CD4-positive, alpha-beta T cell treated with Interferon gamma for 1 hour (primary cell): Measurements from ENCODE around the gene MARK4.
A peak's percentile ranks its signal among the peaks of the same experiment; 100 is the strongest.

ENCODE experiments used
- DNase-seq: peaks from one replicate; pipeline ENCODE4 v3.0.0-alpha.2; 2020

Gene MARK4

GRCh38 chr19:45275370-45275971 lies 24.4 kb downstream of the MARK4 start:
- DNase-seq = no peak

DNA sequence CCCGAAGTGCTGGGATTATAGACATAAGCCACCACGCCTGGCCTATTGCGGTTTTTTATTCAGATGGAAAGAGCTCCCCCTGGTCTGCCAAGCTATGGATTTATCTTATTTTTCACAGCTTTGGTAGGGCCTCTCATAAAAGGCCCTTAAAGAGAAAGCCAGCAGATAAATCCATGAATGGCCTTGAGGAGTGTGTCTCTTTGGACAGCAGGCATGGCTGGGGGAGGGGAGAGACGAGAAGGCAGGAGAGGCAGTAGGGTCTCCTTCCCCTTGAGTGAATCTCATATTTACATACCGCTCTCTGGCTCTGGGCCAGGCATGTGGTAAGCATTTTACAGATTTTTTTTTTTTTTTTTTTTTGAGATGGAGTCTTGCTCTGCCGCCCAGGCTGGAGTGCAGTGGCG lies 25.2 kb downstream of the MARK4 start:
- no peak for DNase-seq

- no peak for DNase-seq
Observed at GRCh38 chr19:45278087-45278486, 27.0 kb downstream of the MARK4 start.

DNA sequence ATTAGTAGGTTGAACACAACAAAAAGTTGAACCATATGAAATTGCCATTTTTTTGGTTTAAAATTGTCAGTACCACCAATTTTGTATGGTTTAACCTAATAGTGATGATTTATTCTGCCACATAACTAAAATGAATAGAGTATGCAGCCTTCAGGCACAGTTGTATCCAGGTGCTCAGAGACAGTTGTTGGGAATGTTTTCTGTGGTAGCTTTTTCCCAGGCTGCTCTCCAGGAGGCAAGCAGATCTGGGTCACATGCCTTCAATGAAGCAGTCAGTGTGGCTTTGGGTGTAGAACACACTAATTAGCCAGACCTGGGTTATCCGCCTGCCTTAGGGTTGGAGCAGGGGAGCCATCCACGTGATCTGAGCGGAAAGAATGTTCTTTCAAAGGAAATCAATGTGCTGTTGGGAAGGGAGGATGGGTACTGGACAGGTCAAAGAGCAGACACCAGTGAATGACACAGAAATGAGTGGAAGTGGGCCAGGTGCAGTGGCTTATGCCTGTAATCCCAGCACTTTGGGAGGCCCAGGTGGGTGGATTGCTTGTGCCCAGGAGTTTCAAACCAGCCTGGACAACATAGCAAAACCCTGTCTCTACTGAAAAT lies 28.6 kb downstream of the MARK4 start:
- no peak for DNase-seq

GRCh38 chr19:45280471-45280961 lies 29.4 kb downstream of the MARK4 start:
- no peak for DNase-seq

- DNase-seq = peak; percentile 9
Observed at GRCh38 chr19:45283443-45284033, 32.5 kb downstream of the MARK4 start.

- DNase-seq = no peak
Observed at GRCh38 chr19:45290381-45290931, 39.4 kb downstream of the MARK4 start.

- no peak for DNase-seq
Observed at GRCh38 chr19:45291834-45292233, 40.8 kb downstream of the MARK4 start.

DNA sequence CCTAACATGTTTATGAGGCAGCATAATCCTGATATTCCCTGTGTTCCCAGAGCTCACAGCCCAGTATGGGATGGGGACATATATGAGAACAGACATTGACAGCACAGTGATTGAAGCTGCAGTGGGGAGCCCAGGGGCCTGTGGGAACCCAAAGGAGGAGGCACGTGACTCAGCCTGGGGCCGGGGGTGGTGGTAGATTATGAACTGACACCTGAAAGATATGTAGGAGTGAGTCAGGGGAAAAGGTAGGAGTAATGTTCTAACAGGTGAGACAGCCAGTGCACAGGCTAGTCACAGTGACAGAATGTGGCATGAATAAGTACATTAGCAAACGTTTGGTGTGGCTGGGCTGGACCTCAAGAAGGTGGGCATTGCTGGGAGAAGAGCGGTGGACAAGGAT lies 42.6 kb downstream of the MARK4 start:
- DNase-seq = no peak

GRCh38 chr19:45294291-45295029 lies 43.4 kb downstream of the MARK4 start:
- no peak for DNase-seq

GRCh38 chr19:45295873-45296272 lies 44.8 kb downstream of the MARK4 start:
- DNase-seq = no peak

DNA sequence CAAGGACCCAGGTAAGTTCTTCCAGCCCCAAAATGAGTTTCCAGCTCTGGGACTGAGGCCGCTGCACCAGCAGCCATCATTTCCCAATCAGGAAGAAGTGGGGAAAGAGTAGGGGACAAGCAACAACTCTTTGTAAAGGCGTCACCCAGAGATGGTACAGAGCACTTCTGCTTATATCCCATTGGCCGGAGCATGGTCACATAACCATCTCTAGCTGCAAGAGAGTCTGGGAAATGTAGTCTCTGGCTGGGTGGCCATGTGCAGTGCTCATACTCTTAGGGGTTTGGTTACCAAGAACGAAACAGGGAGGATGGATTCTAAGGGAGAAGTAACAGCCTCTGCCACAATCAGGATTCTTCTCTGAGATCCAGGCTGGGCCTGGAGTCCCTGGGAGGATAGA lies 45.3 kb downstream of the MARK4 start:
- peak; percentile 35 for DNase-seq

- DNase-seq = no peak
Observed at GRCh38 chr19:45297674-45298073, 46.6 kb downstream of the MARK4 start.

DNA sequence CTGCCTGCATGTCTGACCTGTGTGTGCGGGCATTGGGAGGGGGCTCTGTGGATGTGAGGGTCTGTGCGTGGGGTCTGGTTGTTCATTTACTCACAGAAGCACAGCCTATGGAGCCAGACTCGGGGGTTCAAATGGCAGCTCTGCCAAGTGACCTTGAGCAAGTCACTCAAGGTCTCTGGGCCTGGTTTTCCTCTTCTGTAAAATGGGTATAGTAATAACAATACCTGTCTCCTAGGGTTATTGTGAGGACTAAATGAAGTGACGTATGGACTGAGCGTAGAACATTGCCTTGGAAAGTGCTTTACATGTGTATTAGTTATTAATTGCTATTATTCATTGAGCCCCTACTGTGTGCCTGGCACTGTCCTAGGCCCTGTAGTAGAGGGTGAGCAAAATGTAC lies 47.2 kb downstream of the MARK4 start:
- DNase-seq = no peak

DNA sequence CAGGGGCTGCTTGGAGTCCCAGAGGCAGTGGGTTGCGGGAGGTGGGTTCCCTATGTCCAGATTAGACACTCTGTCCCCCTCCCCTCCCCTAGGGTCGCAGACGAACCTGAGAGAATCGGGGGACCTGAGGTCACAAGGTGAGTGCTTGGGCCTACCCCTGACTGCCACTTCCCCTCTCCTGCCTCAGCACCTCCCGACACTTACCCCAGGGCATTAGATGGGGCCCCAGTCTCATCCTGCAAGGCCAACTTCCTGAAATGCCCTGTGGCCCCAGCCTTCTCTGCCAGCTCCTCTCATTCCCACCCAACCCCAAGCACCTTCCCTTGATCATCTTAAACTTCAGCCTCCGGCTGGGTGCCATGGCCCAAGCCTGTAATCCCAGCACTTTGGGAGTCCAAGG lies 48.6 kb downstream of the MARK4 start:
- no peak for DNase-seq

- no peak for DNase-seq
Observed at GRCh38 chr19:45302416-45302815, 51.3 kb downstream of the MARK4 start.

GRCh38 chr19:45303269-45304060 lies 52.4 kb downstream of the MARK4 start:
- no peak for DNase-seq

DNA sequence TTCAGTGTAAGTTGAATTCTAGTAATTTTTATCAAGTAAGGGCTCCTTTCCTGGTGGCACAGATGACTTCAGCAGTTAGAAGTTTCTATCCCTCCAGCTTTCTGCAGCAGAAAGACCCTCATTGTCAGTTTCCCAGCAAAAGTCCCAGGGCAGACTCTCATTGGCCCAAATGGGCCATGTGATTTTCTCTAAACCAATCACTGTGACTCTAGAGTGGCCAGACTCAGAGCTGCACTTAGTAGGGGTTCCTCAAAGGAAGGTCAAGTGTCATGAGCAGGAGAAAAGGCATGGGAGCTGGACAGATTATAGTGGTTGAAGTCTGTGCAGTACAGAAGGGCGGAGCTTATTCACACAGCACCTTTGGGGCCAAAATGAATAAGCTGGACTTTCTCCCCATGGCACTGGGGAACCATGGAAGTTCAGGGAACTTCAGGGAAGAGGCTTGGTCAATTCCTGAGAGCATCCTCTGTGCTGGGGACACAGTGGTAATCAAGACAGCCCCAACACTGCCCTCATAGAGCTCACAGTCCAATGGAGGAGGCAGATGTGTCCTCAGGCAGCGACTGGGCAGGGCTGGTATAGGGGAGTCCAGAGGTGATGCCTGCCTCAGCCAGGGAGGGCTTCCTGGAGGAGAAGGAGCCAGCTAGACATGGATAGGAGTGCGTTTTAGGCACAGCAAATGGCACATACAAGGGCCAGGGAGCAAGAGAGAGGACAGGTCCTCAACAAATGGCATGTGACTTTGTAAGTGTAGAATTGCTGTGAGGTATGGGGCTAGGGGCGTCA lies 53.3 kb downstream of the MARK4 start:
- DNase-seq = no peak

- no peak for DNase-seq
Observed at GRCh38 chr19:45305007-45305406, 53.9 kb downstream of the MARK4 start.

- DNase-seq = no peak
Observed at GRCh38 chr19:45305421-45305820, 54.4 kb downstream of the MARK4 start.

DNA sequence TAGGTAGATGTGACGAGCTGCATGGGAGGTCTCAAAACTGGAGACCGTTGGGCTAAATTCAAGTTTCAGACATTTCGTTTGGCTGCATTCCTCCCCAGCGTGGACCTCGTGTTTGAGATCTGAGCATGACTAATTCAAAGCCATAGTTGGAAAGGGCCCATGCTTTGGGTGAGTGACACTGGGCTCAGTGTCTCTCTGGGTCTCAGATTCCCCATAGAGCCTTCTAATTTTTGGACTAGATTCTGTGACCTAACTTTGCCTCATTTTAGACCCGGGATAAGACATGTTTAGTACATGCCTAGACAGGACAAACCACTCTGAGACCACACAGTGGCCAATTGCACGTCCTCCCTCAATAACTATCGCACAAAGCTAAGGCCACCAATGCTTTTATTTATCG lies 55.0 kb downstream of the MARK4 start:
- DNase-seq = no peak

DNA sequence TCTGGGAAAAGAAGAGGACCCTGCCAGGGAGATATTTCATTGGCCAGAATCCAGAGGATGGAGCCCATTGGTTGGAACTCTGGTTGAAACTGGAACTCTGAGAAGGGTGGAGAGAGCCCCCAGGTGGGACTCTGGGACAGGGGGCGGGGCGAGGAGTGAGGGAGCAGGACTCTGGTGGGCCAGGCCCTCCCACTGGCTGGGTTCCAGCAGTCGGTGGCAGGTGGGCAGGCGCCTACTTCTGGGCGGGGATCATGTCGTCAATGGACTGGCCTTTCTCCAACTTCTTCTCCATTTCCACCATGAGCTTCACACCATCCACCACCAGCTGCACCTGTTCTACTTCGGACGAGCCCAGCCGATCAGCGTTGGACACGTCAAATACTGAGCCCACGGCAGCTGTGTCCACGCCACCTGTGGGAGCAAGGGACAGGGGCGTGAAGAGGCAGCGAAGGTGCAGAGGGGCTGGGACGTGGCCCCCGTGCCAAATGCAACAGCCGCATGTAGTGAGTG lies 55.5 kb downstream of the MARK4 start:
- no peak for DNase-seq
